ENCODE measurements around the gene STAM2. TPM values are rescaled to one million over a fixed set of nuclear protein-coding genes. Genes with fewer than 3 reads are reported as not detected.

Gene STAM2
- total and polyA plus RNA-seq, 2 donors from 2014 or later: 12.5 to 41.1 TPM

DNA sequence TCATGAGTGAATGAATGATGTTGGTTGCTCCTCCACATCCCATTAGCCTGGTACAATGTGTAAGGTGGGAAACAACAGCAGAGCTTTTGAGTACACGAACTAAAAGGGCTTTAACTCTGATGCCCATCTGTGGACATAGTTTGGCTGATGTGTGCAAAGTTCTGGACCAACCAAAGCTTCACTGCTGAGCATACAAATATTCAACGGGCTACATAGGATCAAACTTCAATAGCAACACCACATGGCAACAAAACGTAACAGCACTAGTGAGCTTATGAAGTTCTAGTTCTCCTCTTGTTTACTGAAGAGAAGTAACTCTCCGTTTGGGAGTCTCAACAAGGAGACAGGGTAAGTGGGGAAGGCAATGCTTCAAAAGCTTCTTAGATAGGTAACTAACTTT lies 20.4 kb downstream of the STAM2 start:
- FAIRE-seq (no peak), DNase-seq (no peak)
- Histone ChIP-seq H3K36me3 (ENCODE audit: control insufficient read depth in 2 of 3, insufficient read depth in 3 of 3, low read length in 3 of 3) (no peaks in the 10 kb centered on the region), H3K9me3 (ENCODE audit: control insufficient read depth in 2 of 3, insufficient read depth in 1 of 3, low read length in 3 of 3) (peaks cover 0 to 5% (median 0%) of the 10 kb centered on the region in 3 donors), H3K27me3 (ENCODE audit: control insufficient read depth, insufficient read depth, low read length) (no peaks in the 10 kb centered on the region), H3K27ac (ENCODE audit: low read depth in 2 of 2, low read length in 2 of 2) (no peak overlapping the region), H3K9ac (ENCODE audit: low read length in 3 of 3) (no peak overlapping the region), H3K4me1 (ENCODE audit: control insufficient read depth in 2 of 3, insufficient read depth in 2 of 3, low read depth in 1 of 3, low read length in 3 of 3) (no peaks in the 10 kb centered on the region), H3K4me3 (ENCODE audit: low read length in 3 of 3) (no peak overlapping the region)
- TF ChIP-seq, protein P1, sequence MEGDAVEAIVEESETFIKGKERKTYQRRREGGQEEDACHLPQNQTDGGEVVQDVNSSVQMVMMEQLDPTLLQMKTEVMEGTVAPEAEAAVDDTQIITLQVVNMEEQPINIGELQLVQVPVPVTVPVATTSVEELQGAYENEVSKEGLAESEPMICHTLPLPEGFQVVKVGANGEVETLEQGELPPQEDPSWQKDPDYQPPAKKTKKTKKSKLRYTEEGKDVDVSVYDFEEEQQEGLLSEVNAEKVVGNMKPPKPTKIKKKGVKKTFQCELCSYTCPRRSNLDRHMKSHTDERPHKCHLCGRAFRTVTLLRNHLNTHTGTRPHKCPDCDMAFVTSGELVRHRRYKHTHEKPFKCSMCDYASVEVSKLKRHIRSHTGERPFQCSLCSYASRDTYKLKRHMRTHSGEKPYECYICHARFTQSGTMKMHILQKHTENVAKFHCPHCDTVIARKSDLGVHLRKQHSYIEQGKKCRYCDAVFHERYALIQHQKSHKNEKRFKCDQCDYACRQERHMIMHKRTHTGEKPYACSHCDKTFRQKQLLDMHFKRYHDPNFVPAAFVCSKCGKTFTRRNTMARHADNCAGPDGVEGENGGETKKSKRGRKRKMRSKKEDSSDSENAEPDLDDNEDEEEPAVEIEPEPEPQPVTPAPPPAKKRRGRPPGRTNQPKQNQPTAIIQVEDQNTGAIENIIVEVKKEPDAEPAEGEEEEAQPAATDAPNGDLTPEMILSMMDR (IDR thresholded peaks at IDR 0.05; ENCODE audit: borderline replicate concordance, extremely low read depth, insufficient read depth): no peak
- intact Hi-C loops (cut with DNase I): no loop called here

- Histone ChIP-seq H3K27me3 (ENCODE audit: control insufficient read depth, insufficient read depth, low read length) (no peaks in the 10 kb centered on the region), H3K9ac (ENCODE audit: low read length in 3 of 3) (no peak overlapping the region), H3K9me3 (ENCODE audit: control insufficient read depth in 2 of 3, insufficient read depth in 1 of 3, low read length in 3 of 3) (peaks cover 0 to 5% (median 0%) of the 10 kb centered on the region in 3 donors), H3K4me1 (ENCODE audit: control insufficient read depth in 2 of 3, insufficient read depth in 2 of 3, low read depth in 1 of 3, low read length in 3 of 3) (no peaks in the 10 kb centered on the region), H3K27ac (ENCODE audit: low read depth in 2 of 2, low read length in 2 of 2) (no peak overlapping the region), H3K36me3 (ENCODE audit: control insufficient read depth in 2 of 3, insufficient read depth in 3 of 3, low read length in 3 of 3) (peaks cover 0 to 2% (median 0%) of the 10 kb centered on the region in 3 donors), H3K4me3 (ENCODE audit: low read length in 3 of 3) (no peak overlapping the region)
- DNase-seq (no peak), FAIRE-seq (no peak)
- intact Hi-C loops (cut with DNase I): no loop called here
- TF ChIP-seq, protein P1 (IDR thresholded peaks at IDR 0.05; ENCODE audit: borderline replicate concordance, extremely low read depth, insufficient read depth): no peak
These were observed 21.1 kb downstream of the STAM2 start for GRCh38 chr2:152154462-152154861.

- peaks cover 0 to 2% (median 0%) of the 10 kb centered on the region in 3 donors for H3K4me1 ChIP-seq (ENCODE audit: control insufficient read depth in 2 of 3, insufficient read depth in 2 of 3, low read depth in 1 of 3, low read length in 3 of 3)
- FAIRE-seq (no peak), DNase-seq (no peak)
- H3K27ac ChIP-seq (ENCODE audit: low read depth in 2 of 2, low read length in 2 of 2): no peak overlapping the region
- no peaks in the 10 kb centered on the region for H3K9me3 ChIP-seq (ENCODE audit: control insufficient read depth in 2 of 3, insufficient read depth in 1 of 3, low read length in 3 of 3)
- intact Hi-C loops (cut with DNase I): no loop called here
- no peaks in the 10 kb centered on the region for H3K27me3 ChIP-seq (ENCODE audit: control insufficient read depth, insufficient read depth, low read length)
- H3K4me3 ChIP-seq (ENCODE audit: low read length in 3 of 3): no peak overlapping the region
- TF ChIP-seq, protein P1 (IDR thresholded peaks at IDR 0.05; ENCODE audit: borderline replicate concordance, extremely low read depth, insufficient read depth): no peak
- H3K9ac ChIP-seq (ENCODE audit: low read length in 3 of 3): peak overlapping the region in 1 of 3 donors; percentile 23
- peaks cover 0 to 5% (median 0%) of the 10 kb centered on the region in 3 donors for H3K36me3 ChIP-seq (ENCODE audit: control insufficient read depth in 2 of 3, insufficient read depth in 3 of 3, low read length in 3 of 3)
These were observed 40.9 kb downstream of the STAM2 start for GRCh38 chr2:152134488-152135280.
